Right lobe of liver (tissue), 6 donors: ENCODE measurements around the gene POLN. TPM values are rescaled to one million over a fixed set of nuclear protein-coding genes. Genes with fewer than 3 reads are reported as not detected.
A peak's percentile ranks its signal among the peaks of the same experiment; 100 is the strongest.

Experiments
- ATAC-seq, 4 donors: fragments of 200-7000 bp; cut with Tn5 transposase; one replicate each; pipeline ENCODE4 v1.9.1; 2020; ENCODE audit warnings: mild to moderate bottlenecking in 4 of 4, moderate library complexity in 4 of 4
- DNase-seq, 3 donors: peaks; one replicate each; pipeline ENCODE4 v3.0.0-alpha.2; 2020
- H3K27ac ChIP-seq, 3 donors: fragments of 200-600 bp; one replicate each; pipeline ENCODE4 v1.8.0; 2022
- H3K27me3 ChIP-seq, 2 donors: fragments of 200-600 bp; one replicate each; pipeline ENCODE4 v1.8.0; 2022
- H3K36me3 ChIP-seq, 4 donors: fragments of 200-600 bp; sonication (generic) in 1 of 4; one replicate each; pipeline versions ENCODE4 v1.5.1 to v1.8.0; 2017 to 2022; ENCODE audit warnings: control low read depth in 1 of 4
- H3K4me1 ChIP-seq, 4 donors: fragments of 200-600 bp; sonication (generic) in 1 of 4; one replicate each; pipeline versions ENCODE4 v1.5.1 to v1.8.0; 2017 to 2022; ENCODE audit warnings: control low read depth in 1 of 4
- H3K4me3 ChIP-seq, 3 donors: fragments of 200-600 bp; one replicate each; pipeline ENCODE4 v1.8.0; 2022
- H3K9me3 ChIP-seq, 4 donors: fragments of 200-600 bp; sonication (generic) in 1 of 4; one replicate each; pipeline versions ENCODE4 v1.5.1 to v1.8.0; 2017 to 2022; ENCODE audit warnings: control low read depth in 1 of 4
- CTCF ChIP-seq, 4 donors: fragments of 200-600 bp in 3 of 4; fragments of 450-650 bp in 1 of 4; IDR thresholded peaks; one replicate each; pipeline versions ENCODE4 v1.5.1 to v1.8.0; 2016 to 2022; ENCODE audit warnings: antibody characterized with exemption in 4 of 4, mild to moderate bottlenecking in 2 of 4
- POLR2A ChIP-seq: fragments of 450-650 bp; IDR thresholded peaks from one replicate; pipeline ENCODE4 v1.6.1; 2017; ENCODE audit warnings: antibody characterized with exemption, mild to moderate bottlenecking
- WGBS: methylation state at CpG from one replicate; pipeline ENCODE4 v1.1.6; 2018; ENCODE audit warnings: low coverage, low lambda C conversion rate; ENCODE audit not compliant: insufficient coverage; ENCODE audit errors: missing lambda C conversion rate; 5-methylcytosine and 5-hydroxymethylcytosine counted together
- intact Hi-C, 2 donors: fragments of 100-400 bp; cut with DNase I; formaldehyde crosslinking; loops; one replicate each; pipeline versions ENCODE4 v1.11.2 to v1.14.1; 2022
- total RNA-seq, 6 experiments: library from RNA; depleted of rRNA in 2 of 6; stranded (reverse); fragments of >200 nt in 2 of 6; fragmentation: NEBNext Ultra II Directional in 3 of 6; extraction: Animal tissue kit (Norgen Biotek cat#: 25700) in 3 of 6; gene quantifications; one replicate each; pipeline versions ENCODE4 v1.1.0 to v1.2.4, GENCODE V29; 2016 to 2023
- donor health status: DM: no; HTN: yes; CAD: no.
- donor health status: DM: no; HTN: no; CAD: no.
- donor health status: DM: no; HTN: no; CAD: no.
- donor health status: DM: no; HTN: yes; CAD: no.
- donor health status: DM: no; HTN: yes; CAD: no.

The POLN gene
- total RNA-seq, 6 experiments from 2014 or later: 0.87 to 2.5 (median 1.4) TPM

DNA sequence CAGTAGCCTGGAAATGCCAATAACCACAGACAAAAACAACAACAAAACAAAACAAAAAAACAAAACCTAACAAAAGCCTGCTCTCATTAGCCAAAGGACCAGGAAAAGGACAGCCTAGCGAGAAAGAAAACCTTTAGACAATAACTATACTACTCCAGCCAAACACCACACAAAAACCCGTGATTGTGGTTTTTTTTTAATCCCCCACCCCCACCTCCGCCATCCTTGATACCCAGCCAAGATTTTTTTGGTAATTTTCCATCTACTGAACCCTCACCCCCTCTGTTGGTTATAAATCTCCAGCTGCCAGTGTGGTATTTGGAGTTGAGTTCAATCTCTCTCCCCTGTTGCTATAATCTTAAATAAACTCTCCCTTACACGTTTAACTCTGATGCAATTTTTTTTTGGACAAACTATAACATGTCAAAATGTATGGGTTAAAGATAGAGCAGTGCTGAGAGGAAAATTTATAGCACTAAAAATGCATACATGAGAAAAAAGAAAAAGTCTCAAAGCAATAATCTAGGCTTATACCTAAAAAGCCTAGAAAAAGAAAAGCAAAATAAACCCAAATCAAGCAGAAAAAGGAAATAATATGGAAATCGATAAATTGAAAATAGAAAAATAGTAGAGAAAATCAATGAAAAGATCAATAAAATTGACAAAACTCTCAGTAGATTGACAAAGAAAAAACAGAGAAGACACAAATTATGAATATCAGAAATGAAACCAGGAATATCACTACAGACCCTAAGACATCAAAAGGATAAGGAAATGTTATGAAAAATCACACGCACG is 99.1 kb downstream of the POLN start:
- H3K27me3 ChIP-seq: no peaks in the 10 kb centered on the region
- intact Hi-C loops: no loop called here
- ATAC-seq (no peak), DNase-seq (no peak)
- no peak overlapping the region for H3K27ac ChIP-seq
- TF ChIP-seq CTCF (IDR thresholded peaks at IDR 0.05) (no peak), POLR2A (no peak)
- H3K36me3 ChIP-seq: no peaks in the 10 kb centered on the region
- H3K9me3 ChIP-seq: no peaks in the 10 kb centered on the region
- 69% methylated on average over 7 of the region's 7 CpGs for WGBS
- no peaks in the 10 kb centered on the region for H3K4me1 ChIP-seq
- H3K4me3 ChIP-seq: no peak overlapping the region

- Histone ChIP-seq H3K4me1 (no peaks in the 10 kb centered on the region), H3K4me3 (no peak overlapping the region), H3K9me3 (no peaks in the 10 kb centered on the region), H3K36me3 (no peaks in the 10 kb centered on the region), H3K27me3 (no peaks in the 10 kb centered on the region), H3K27ac (no peak overlapping the region)
- 80% methylated on average over 2 of the region's 7 CpGs for WGBS
- TF ChIP-seq CTCF (IDR thresholded peaks at IDR 0.05): no peak
- TF ChIP-seq POLR2A: no peak
- intact Hi-C loops: no loop called here
- ATAC-seq: peak in 1 of 4 donors; percentile 41
- DNase-seq: no peak
These were observed 100.0 kb downstream of the POLN start for GRCh38 chr4:2141762-2142451.

DNA sequence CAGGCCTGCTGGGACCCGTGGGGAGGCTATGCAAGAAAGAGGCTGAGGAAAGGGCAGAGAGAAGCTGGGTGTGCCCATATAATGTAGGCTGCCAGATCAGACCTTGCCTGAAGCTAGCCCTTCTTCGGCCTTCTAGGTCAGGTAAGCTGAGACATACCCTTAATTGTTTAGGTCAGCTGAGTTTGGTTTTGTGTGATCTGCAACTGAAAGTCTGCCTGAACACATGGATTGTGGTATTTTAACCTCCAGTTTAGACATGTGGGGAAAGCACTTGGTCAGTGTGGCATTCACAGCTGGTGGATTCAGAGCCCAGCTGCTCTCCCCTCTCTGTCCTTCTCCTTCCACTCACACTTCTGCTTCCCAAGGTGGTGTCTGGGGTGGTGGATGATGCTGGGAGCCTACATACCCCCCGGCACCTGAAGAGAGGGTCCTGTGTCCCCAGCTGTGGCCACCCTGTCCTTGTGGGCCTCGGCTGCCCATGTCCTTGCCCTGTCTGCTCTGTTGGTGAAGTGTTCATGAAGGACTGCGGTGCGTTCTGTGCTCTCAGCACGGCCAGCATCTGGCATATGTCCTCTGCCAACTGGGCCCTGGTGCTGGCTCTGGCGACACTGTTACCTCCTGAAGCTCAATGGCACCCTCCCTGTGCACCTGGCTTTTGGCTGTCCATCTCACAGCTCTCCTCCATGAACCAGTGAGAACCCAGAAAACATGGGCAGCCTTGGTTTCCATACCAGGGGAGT is 100.7 kb downstream of the POLN start:
- no peaks in the 10 kb centered on the region for H3K4me1 ChIP-seq
- no peak overlapping the region for H3K27ac ChIP-seq
- no peaks in the 10 kb centered on the region for H3K27me3 ChIP-seq
- TF ChIP-seq CTCF (IDR thresholded peaks at IDR 0.05): no peak
- no peak for TF ChIP-seq POLR2A
- intact Hi-C loops: no loop called here
- no peaks in the 10 kb centered on the region for H3K36me3 ChIP-seq
- ATAC-seq: peak in 1 of 4 donors; percentile 38
- DNase-seq: no peak
- no peak overlapping the region for H3K4me3 ChIP-seq
- WGBS: 100% methylated on average over 1 of the region's 8 CpGs
- H3K9me3 ChIP-seq: no peaks in the 10 kb centered on the region

DNA sequence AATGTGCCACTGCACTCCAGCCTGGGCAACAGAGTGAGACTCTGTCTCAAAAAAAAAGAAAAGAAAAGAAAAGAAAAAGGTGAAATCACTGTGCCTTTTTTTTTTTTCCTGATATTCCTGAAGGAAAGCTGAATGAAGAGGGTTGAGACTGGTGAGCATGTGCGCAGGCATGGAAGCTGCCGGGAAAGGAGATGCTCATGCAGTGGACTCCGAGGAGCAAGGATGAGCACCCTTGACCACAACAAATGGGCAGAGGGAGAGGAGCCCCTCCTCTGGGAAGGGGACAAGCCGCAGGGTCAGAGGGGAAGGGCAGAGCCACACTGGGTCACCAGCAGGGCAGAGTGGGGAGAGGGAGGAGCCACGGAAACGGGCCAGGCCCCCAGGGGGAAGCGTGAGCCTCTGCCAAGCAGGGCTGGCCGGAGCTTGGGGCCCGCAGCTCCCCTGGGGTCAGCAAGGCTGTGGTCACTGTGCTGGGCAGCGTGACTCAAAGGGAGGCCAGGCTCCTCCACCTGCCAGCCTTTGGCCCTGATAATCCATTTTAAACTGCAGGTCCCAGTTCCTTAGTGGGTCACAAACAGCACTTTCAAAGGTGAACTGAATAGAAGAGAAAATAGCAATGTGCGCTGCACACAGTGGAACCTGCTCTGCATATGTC is 102.9 kb downstream of the POLN start:
- TF ChIP-seq POLR2A (no peak), CTCF (IDR thresholded peaks at IDR 0.05) (no peak)
- Histone ChIP-seq H3K9me3 (no peaks in the 10 kb centered on the region), H3K4me3 (no peak overlapping the region), H3K36me3 (no peaks in the 10 kb centered on the region), H3K27ac (no peak overlapping the region), H3K27me3 (no peaks in the 10 kb centered on the region), H3K4me1 (no peaks in the 10 kb centered on the region)
- ATAC-seq (no peak), DNase-seq (no peak)
- WGBS: 77% methylated on average over 5 of the region's 11 CpGs
- intact Hi-C loops: no loop called here
